ENCODE data around the gene KPNB1. TPM values are rescaled to one million over a fixed set of nuclear protein-coding genes. Genes with fewer than 3 reads are reported as not detected.

KPNB1 gene
- total RNA-seq, 4 donors from 2014 or later, result 179 to 236 (median 205) TPM

- Histone ChIP-seq H3K9me3 (no peaks in the 10 kb centered on the region), H3K27me3 (peaks cover 0 to 88% (median 6%) of the 10 kb centered on the region in 4 donors), H3K4me1 (peaks cover 0 to 1% (median 0%) of the 10 kb centered on the region in 4 donors), H3K36me3 (no peaks in the 10 kb centered on the region), H3K4me3 (no peak overlapping the region), H3K27ac (replicated peaks in 1 of 4) (no peak overlapping the region)
- DNase-seq (ENCODE audit: extremely low spot score), result no peak
- no peak for TF ChIP-seq POLR2AphosphoS5 (IDR thresholded peaks at IDR 0.05)
- TF ChIP-seq EP300 (IDR thresholded peaks at IDR 0.05), result no peak
- TF ChIP-seq POLR2A (IDR thresholded peaks at IDR 0.05; ENCODE audit: low read depth), result no peak
- TF ChIP-seq CTCF (IDR thresholded peaks at IDR 0.05), result no peak
- intact Hi-C loops (cut with DNase I), result no loop called here
- WGBS, result 85% methylated on average over 12 of the region's 12 CpGs
Observed at GRCh38 chr17:47726796-47727703, 77.3 kb downstream of the KPNB1 start.

- no peaks in the 10 kb centered on the region for H3K9me3 ChIP-seq
- no peaks in the 10 kb centered on the region for H3K36me3 ChIP-seq
- WGBS, result 87% methylated on average over 8 of the region's 9 CpGs
- peaks cover 0 to 88% (median 11%) of the 10 kb centered on the region in 4 donors for H3K27me3 ChIP-seq
- no peak for TF ChIP-seq EP300 (IDR thresholded peaks at IDR 0.05)
- TF ChIP-seq POLR2A (IDR thresholded peaks at IDR 0.05; ENCODE audit: low read depth), result no peak
- no peak for TF ChIP-seq POLR2AphosphoS5 (IDR thresholded peaks at IDR 0.05)
- TF ChIP-seq CTCF (IDR thresholded peaks at IDR 0.05), result no peak
- H3K27ac ChIP-seq (replicated peaks in 1 of 4), result no peak overlapping the region
- intact Hi-C loops (cut with DNase I), result no loop called here
- no peak overlapping the region for H3K4me3 ChIP-seq
- no peak for DNase-seq (ENCODE audit: extremely low spot score)
- peaks cover 0 to under 1% (median under 1%) of the 10 kb centered on the region in 4 donors for H3K4me1 ChIP-seq
Observed at GRCh38 chr17:47727704-47728036, 78.0 kb downstream of the KPNB1 start.

- peaks cover 2 to 7% (median 7%) of the 10 kb centered on the region in 4 donors for H3K4me1 ChIP-seq
- no peaks in the 10 kb centered on the region for H3K36me3 ChIP-seq
- no peak for DNase-seq (ENCODE audit: extremely low spot score)
- no peak overlapping the region for H3K4me3 ChIP-seq
- intact Hi-C loops (cut with DNase I), result no loop called here
- 89% methylated on average over 4 of the region's 4 CpGs for WGBS
- no peak overlapping the region for H3K27ac ChIP-seq (replicated peaks in 1 of 4)
- H3K9me3 ChIP-seq, result no peaks in the 10 kb centered on the region
- TF ChIP-seq POLR2AphosphoS5 (IDR thresholded peaks at IDR 0.05) (no peak), EP300 (IDR thresholded peaks at IDR 0.05) (no peak), CTCF (IDR thresholded peaks at IDR 0.05) (no peak), POLR2A (IDR thresholded peaks at IDR 0.05; ENCODE audit: low read depth) (no peak)
- peaks cover 0 to 90% (median 18%) of the 10 kb centered on the region in 4 donors for H3K27me3 ChIP-seq
Observed at GRCh38 chr17:47728214-47728877, 78.6 kb downstream of the KPNB1 start.

- intact Hi-C loops (cut with DNase I), result no loop called here
- Histone ChIP-seq H3K27ac (replicated peaks in 1 of 4) (no peak overlapping the region), H3K4me1 (peaks cover 3 to 16% (median 14%) of the 10 kb centered on the region in 4 donors), H3K27me3 (peaks cover 0 to 91% (median 25%) of the 10 kb centered on the region in 4 donors), H3K4me3 (no peak overlapping the region), H3K36me3 (no peaks in the 10 kb centered on the region), H3K9me3 (no peaks in the 10 kb centered on the region)
- 79% methylated on average over 6 of the region's 8 CpGs for WGBS
- no peak for DNase-seq (ENCODE audit: extremely low spot score)
- no peak for TF ChIP-seq POLR2A (IDR thresholded peaks at IDR 0.05; ENCODE audit: low read depth)
- TF ChIP-seq POLR2AphosphoS5 (IDR thresholded peaks at IDR 0.05), result no peak
- TF ChIP-seq EP300 (IDR thresholded peaks at IDR 0.05), result no peak
- no peak for TF ChIP-seq CTCF (IDR thresholded peaks at IDR 0.05)
Observed at GRCh38 chr17:47729476-47729875, 79.8 kb downstream of the KPNB1 start.
